Activated CD8-positive, alpha-beta T cell treated with anti-CD3 and anti-CD28 coated beads for 36 hours (primary cell): Measurements from ENCODE around the gene OGFR. TPM values are rescaled to one million over a fixed set of nuclear protein-coding genes. Genes with fewer than 3 reads are reported as not detected.

Source experiments
- ATAC-seq: fragments of 200-7000 bp; cut with Tn5 transposase; one replicate; pipeline ENCODE4 v1.10.0; 2021; ENCODE audit warnings: mild to moderate bottlenecking, moderate library complexity
- CTCF ChIA-PET: fragments of 350-600 bp; sonication (Branson Sonifier 250); formaldehyde crosslinking; loops from one replicate; lab custom pipeline; 2021; ENCODE audit warnings: antibody characterized with exemption; lab: Charles Lee
- POLR2A ChIA-PET: fragments of 350-600 bp; sonication (Branson Sonifier 250); formaldehyde crosslinking; loops from one replicate; lab custom pipeline; 2021; ENCODE audit warnings: antibody characterized with exemption; lab: Charles Lee
- DNase-seq: peaks from one replicate; pipeline ENCODE4 v3.0.0-alpha.2; 2020
- H3K27ac Mint-ChIP-seq: one replicate; pipeline ENCODE4 v1.8.0; 2021; ENCODE audit warnings: mild to moderate bottlenecking, mixed read lengths
- H3K27me3 Mint-ChIP-seq: one replicate; pipeline ENCODE4 v1.8.0; 2021; ENCODE audit warnings: mixed read lengths
- H3K36me3 Mint-ChIP-seq: one replicate; pipeline ENCODE4 v1.8.0; 2021; ENCODE audit warnings: low read depth, mixed read lengths
- H3K4me1 Mint-ChIP-seq: one replicate; pipeline ENCODE4 v1.8.0; 2021; ENCODE audit warnings: low read depth, mixed read lengths
- H3K4me3 Mint-ChIP-seq: one replicate; pipeline ENCODE4 v1.8.0; 2021; ENCODE audit warnings: mild to moderate bottlenecking, moderate library complexity, mixed read lengths
- H3K9me3 Mint-ChIP-seq: one replicate; pipeline ENCODE4 v1.8.0; 2021; ENCODE audit warnings: mixed read lengths
- intact Hi-C: fragments of 100-400 bp; cut with micrococcal nuclease; formaldehyde crosslinking; loops from one replicate; pipeline ENCODE4 v1.10.0; 2022
- total RNA-seq, 2 experiments: library from RNA; stranded (reverse); gene quantifications; one replicate each; pipeline ENCODE4 v1.2.3, GENCODE V29; 2021
- TF ChIP-seq, protein P1 (sequence below): fragments of 200-600 bp; IDR thresholded peaks from one replicate; pipeline ENCODE4 v1.8.0; 2022; ENCODE audit warnings: antibody characterized with exemption, mild to moderate bottlenecking

Gene OGFR
- total RNA-seq, 2 experiments from 2014 or later = 53.6 to 55.2 TPM

DNA sequence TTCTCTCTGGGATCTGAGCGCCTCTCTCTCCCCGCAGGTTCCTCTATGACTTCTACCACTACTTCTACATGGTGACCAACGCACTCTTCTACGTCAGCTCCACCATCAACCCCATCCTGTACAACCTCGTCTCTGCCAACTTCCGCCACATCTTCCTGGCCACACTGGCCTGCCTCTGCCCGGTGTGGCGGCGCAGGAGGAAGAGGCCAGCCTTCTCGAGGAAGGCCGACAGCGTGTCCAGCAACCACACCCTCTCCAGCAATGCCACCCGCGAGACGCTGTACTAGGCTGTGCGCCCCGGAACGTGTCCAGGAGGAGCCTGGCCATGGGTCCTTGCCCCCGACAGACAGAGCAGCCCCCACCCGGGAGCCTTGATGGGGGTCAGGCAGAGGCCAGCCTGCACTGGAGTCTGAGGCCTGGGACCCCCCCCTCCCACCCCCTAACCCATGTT, 44.6 kb upstream of the OGFR start:
- Mint-ChIP-seq H3K4me3 (no peak overlapping the region), H3K27me3 (peaks cover 10% of the 10 kb centered on the region), H3K36me3 (no peaks in the 10 kb centered on the region), H3K27ac (no peak overlapping the region), H3K9me3 (no peaks in the 10 kb centered on the region), H3K4me1 (no peaks in the 10 kb centered on the region)
- DNase-seq (no peak), ATAC-seq (no peak)
- intact Hi-C loops = no loop called here
- TF ChIP-seq, protein P1, sequence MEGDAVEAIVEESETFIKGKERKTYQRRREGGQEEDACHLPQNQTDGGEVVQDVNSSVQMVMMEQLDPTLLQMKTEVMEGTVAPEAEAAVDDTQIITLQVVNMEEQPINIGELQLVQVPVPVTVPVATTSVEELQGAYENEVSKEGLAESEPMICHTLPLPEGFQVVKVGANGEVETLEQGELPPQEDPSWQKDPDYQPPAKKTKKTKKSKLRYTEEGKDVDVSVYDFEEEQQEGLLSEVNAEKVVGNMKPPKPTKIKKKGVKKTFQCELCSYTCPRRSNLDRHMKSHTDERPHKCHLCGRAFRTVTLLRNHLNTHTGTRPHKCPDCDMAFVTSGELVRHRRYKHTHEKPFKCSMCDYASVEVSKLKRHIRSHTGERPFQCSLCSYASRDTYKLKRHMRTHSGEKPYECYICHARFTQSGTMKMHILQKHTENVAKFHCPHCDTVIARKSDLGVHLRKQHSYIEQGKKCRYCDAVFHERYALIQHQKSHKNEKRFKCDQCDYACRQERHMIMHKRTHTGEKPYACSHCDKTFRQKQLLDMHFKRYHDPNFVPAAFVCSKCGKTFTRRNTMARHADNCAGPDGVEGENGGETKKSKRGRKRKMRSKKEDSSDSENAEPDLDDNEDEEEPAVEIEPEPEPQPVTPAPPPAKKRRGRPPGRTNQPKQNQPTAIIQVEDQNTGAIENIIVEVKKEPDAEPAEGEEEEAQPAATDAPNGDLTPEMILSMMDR = no peak
- ChIA-PET CTCF (no interaction called here), POLR2A (no interaction called here)

DNA sequence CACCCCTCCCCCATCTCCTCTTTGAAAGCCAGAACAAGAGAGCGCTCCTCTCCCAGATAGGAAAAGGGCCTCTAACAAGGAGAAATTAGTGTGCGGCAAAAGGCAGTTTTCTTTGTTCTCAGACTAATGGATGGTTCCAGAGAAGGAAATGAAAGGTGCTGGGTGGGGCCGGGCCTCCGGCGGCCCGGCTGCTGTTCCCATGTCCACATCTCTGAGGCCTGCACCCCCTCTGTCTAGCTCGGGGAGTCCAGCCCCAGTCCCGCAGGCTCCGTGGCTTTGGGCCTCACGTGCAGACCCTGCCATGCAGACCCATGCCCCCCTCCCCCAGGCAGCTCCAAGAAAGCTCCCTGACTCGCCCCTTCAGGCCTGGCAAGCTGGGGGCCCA, 44.2 kb upstream of the OGFR start:
- intact Hi-C loops = no loop called here
- Mint-ChIP-seq H3K4me1 (no peaks in the 10 kb centered on the region), H3K4me3 (no peak overlapping the region), H3K27me3 (peaks cover 10% of the 10 kb centered on the region), H3K27ac (no peak overlapping the region), H3K36me3 (no peaks in the 10 kb centered on the region), H3K9me3 (no peaks in the 10 kb centered on the region)
- no peak for ATAC-seq
- ChIA-PET POLR2A (no interaction called here), CTCF (no interaction called here)
- no peak for DNase-seq
- TF ChIP-seq, protein P1 = no peak

DNA sequence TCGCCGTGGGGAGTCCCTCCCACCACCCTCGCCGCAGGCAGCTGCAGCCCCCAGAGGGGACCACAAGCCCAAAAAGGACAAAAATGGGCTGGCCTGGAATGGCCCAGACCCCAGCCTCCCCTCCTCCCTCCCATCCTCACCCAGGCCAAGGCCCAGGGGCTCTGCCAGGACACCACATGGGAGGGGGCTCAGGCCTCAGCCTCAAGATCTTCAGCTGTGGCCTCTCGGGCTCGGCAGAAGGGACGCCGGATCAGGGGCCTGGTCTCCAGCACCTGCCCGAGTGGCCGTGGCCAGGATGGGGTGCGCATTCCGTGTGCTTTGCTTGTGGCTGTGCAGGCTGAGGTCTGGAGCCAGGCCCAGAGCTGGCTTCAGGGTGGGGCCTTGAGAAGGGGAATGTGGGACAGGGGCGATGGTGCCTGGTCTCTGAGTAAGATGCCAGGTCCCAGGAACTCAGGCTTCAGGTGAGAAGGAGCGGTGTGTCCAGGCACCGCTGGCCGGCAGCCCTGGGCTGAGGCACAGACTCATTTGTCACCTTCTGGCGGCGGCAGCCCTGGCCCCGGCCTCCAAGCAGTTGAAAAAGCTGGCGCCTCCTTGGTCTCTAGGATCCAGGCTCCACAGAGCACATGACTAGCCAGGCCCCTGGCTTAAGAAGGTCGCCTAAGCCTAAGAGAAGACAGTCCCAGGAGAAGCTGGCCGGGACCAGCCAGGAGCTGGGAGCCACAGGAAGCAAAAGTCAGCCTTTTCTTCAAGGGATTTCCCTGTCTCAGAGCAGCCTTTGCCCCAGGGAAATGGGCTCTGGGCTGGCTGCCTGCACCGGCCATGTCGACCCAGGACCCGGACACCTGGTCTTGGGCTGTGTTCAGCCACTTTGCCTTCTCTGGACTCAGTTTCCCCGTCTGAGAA, 43.5 kb upstream of the OGFR start:
- H3K27me3 Mint-ChIP-seq = peaks cover 7% of the 10 kb centered on the region
- CTCF ChIA-PET = no interaction called here
- H3K27ac Mint-ChIP-seq = no peak overlapping the region
- H3K36me3 Mint-ChIP-seq = no peaks in the 10 kb centered on the region
- H3K9me3 Mint-ChIP-seq = no peaks in the 10 kb centered on the region
- H3K4me3 Mint-ChIP-seq = no peak overlapping the region
- intact Hi-C loops = no loop called here
- POLR2A ChIA-PET = no interaction called here
- TF ChIP-seq, protein P1 = no peak
- no peaks in the 10 kb centered on the region for H3K4me1 Mint-ChIP-seq
- DNase-seq (no peak), ATAC-seq (no peak)

DNA sequence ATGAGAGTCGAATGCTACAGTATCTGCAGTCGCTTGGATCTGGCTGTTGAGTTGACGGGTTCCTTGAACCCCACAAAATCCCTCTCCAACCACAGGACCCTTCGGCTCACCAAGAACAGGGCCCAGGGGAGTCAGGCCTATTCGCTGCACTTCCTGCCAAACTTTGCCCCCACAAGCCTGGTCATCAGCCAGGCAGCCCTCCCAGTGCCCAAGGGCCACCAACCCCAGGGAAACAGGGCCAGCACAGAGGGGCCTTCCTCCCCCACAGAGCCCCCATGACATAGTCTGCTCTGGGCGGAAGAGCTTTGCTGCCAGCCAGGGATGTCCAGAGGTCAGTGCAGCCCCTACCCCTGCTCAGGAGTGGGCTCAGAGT, 42.9 kb upstream of the OGFR start:
- ChIA-PET POLR2A (no interaction called here), CTCF (no interaction called here)
- Mint-ChIP-seq H3K36me3 (no peaks in the 10 kb centered on the region), H3K9me3 (no peaks in the 10 kb centered on the region), H3K27ac (no peak overlapping the region), H3K4me3 (no peak overlapping the region), H3K27me3 (peaks cover 6% of the 10 kb centered on the region), H3K4me1 (peaks cover 4% of the 10 kb centered on the region)
- no peak for DNase-seq
- no peak for ATAC-seq
- TF ChIP-seq, protein P1 = no peak
- intact Hi-C loops = no loop called here

DNA sequence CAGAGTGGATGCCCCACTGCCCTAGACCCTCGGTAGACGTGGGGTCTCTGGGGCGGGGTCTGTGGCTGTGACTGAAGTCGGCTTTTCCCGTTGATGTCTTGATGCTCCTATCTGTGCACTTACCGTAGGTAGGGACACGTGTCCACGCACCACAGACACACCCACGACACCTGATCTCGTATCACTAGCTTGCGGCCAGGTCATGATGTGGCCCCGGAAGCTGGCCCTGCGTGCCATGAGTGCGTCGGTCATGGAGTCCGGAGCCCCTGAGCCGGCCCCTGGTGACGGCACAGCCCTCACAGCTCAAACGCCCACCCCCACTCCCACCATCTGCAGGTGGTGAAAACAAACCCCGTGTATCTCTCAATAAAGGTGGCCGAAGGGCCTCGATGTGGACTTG, 42.3 kb upstream of the OGFR start:
- ChIA-PET POLR2A (no interaction called here), CTCF (no interaction called here)
- TF ChIP-seq, protein P1 = no peak
- H3K4me3 Mint-ChIP-seq = no peak overlapping the region
- intact Hi-C loops = no loop called here
- no peak for DNase-seq
- no peaks in the 10 kb centered on the region for H3K9me3 Mint-ChIP-seq
- H3K4me1 Mint-ChIP-seq = peaks cover 7% of the 10 kb centered on the region
- H3K27me3 Mint-ChIP-seq = peaks cover 2% of the 10 kb centered on the region
- ATAC-seq = no peak
- H3K27ac Mint-ChIP-seq = no peak overlapping the region
- no peaks in the 10 kb centered on the region for H3K36me3 Mint-ChIP-seq
